Central memory CD8-positive, alpha-beta T cell (primary cell): ENCODE results near the gene SPECC1L.

ENCODE experiments used
- ATAC-seq: fragments of 150-1000 bp; cut with Tn5 transposase; replicated peaks from 2 replicates; pipeline ENCODE4 v1.10.0; 2022; ENCODE audit warnings: mild to moderate bottlenecking, moderate FRiP score, moderate number of reproducible peaks; ENCODE audit not compliant: poor library complexity, severe bottlenecking; ENCODE audit errors: extremely low read depth
- DNase-seq, 2 donors: peaks; one replicate each; pipeline ENCODE4 v3.0.0; 2021; ENCODE audit warnings: low spot score in 2 of 2
- H3K27ac Mint-ChIP-seq: one replicate; pipeline ENCODE4 v1.8.0; 2022; ENCODE audit warnings: low read depth, mild to moderate bottlenecking, moderate library complexity, mixed read lengths
- H3K27me3 Mint-ChIP-seq: one replicate; pipeline ENCODE4 v1.8.0; 2022; ENCODE audit warnings: mixed read lengths
- H3K36me3 Mint-ChIP-seq: one replicate; pipeline ENCODE4 v1.8.0; 2022; ENCODE audit warnings: mild to moderate bottlenecking, moderate library complexity, mixed read lengths; ENCODE audit not compliant: insufficient read depth
- H3K4me1 Mint-ChIP-seq: one replicate; pipeline ENCODE4 v1.8.0; 2022; ENCODE audit warnings: mixed read lengths
- H3K4me3 Mint-ChIP-seq: one replicate; pipeline ENCODE4 v1.8.0; 2022; ENCODE audit warnings: mild to moderate bottlenecking, moderate library complexity, mixed read lengths
- H3K9me3 Mint-ChIP-seq: one replicate; pipeline ENCODE4 v1.8.0; 2022; ENCODE audit warnings: mixed read lengths

Gene SPECC1L

GRCh38 chr22:24390576-24390975 lies 119.9 kb downstream of the SPECC1L start:
- no peaks in the 10 kb centered on the region for H3K9me3 Mint-ChIP-seq
- peaks cover 10% of the 10 kb centered on the region for H3K36me3 Mint-ChIP-seq
- H3K4me1 Mint-ChIP-seq = peaks cover 5% of the 10 kb centered on the region
- DNase-seq (no peak), ATAC-seq (no peak)
- H3K27me3 Mint-ChIP-seq = no peaks in the 10 kb centered on the region
- H3K4me3 Mint-ChIP-seq = no peak overlapping the region
- no peak overlapping the region for H3K27ac Mint-ChIP-seq

GRCh38 chr22:24391836-24392217 lies 121.2 kb downstream of the SPECC1L start:
- Mint-ChIP-seq H3K4me1 (peaks cover 5% of the 10 kb centered on the region), H3K27ac (no peak overlapping the region), H3K36me3 (peaks cover 12% of the 10 kb centered on the region), H3K4me3 (no peak overlapping the region), H3K9me3 (no peaks in the 10 kb centered on the region), H3K27me3 (no peaks in the 10 kb centered on the region)
- DNase-seq (no peak), ATAC-seq (no peak)

GRCh38 chr22:24392218-24392931 lies 121.7 kb downstream of the SPECC1L start:
- DNase-seq (no peak), ATAC-seq (no peak)
- Mint-ChIP-seq H3K27me3 (no peaks in the 10 kb centered on the region), H3K27ac (no peak overlapping the region), H3K4me3 (no peak overlapping the region), H3K36me3 (peaks cover 7% of the 10 kb centered on the region), H3K9me3 (no peaks in the 10 kb centered on the region), H3K4me1 (peaks cover 5% of the 10 kb centered on the region)

- H3K4me3 Mint-ChIP-seq = no peak overlapping the region
- DNase-seq = no peak
- H3K27ac Mint-ChIP-seq = no peak overlapping the region
Measured at GRCh38 chr22:24393012-24393559, 122.5 kb downstream of the SPECC1L start.

GRCh38 chr22:24393848-24394247 lies 123.2 kb downstream of the SPECC1L start:
- ATAC-seq (no peak), DNase-seq (no peak)
- Mint-ChIP-seq H3K36me3 (peaks cover 10% of the 10 kb centered on the region), H3K27me3 (no peaks in the 10 kb centered on the region), H3K27ac (no peak overlapping the region), H3K4me3 (no peak overlapping the region), H3K4me1 (peaks cover 10% of the 10 kb centered on the region), H3K9me3 (no peaks in the 10 kb centered on the region)

More at GRCh38 chr22:24393012-24393559, 122.5 kb downstream of the SPECC1L start:
- no peaks in the 10 kb centered on the region for H3K9me3 Mint-ChIP-seq
- no peaks in the 10 kb centered on the region for H3K27me3 Mint-ChIP-seq
- peaks cover 5% of the 10 kb centered on the region for H3K4me1 Mint-ChIP-seq
- H3K36me3 Mint-ChIP-seq = peaks cover 9% of the 10 kb centered on the region
- ATAC-seq = no peak

GRCh38 chr22:24394254-24394653 lies 123.6 kb downstream of the SPECC1L start:
- no peaks in the 10 kb centered on the region for H3K27me3 Mint-ChIP-seq
- peaks cover 11% of the 10 kb centered on the region for H3K4me1 Mint-ChIP-seq
- DNase-seq (no peak), ATAC-seq (no peak)
- H3K9me3 Mint-ChIP-seq = no peaks in the 10 kb centered on the region
- H3K36me3 Mint-ChIP-seq = peaks cover 12% of the 10 kb centered on the region
- H3K4me3 Mint-ChIP-seq = no peak overlapping the region
- no peak overlapping the region for H3K27ac Mint-ChIP-seq

GRCh38 chr22:24398409-24398808 lies 127.8 kb downstream of the SPECC1L start:
- no peak overlapping the region for H3K4me3 Mint-ChIP-seq
- ATAC-seq (no peak), DNase-seq (no peak)
- H3K9me3 Mint-ChIP-seq = no peaks in the 10 kb centered on the region
- peaks cover 14% of the 10 kb centered on the region for H3K36me3 Mint-ChIP-seq
- peak overlapping the region; percentile 69 for H3K27ac Mint-ChIP-seq
- no peaks in the 10 kb centered on the region for H3K27me3 Mint-ChIP-seq
- H3K4me1 Mint-ChIP-seq = peaks cover 28% of the 10 kb centered on the region

GRCh38 chr22:24400034-24400725 lies 129.5 kb downstream of the SPECC1L start:
- DNase-seq (no peak), ATAC-seq (no peak)
- Mint-ChIP-seq H3K4me1 (peaks cover 28% of the 10 kb centered on the region), H3K36me3 (peaks cover 11% of the 10 kb centered on the region), H3K27me3 (no peaks in the 10 kb centered on the region), H3K27ac (peak overlapping the region; percentile 9), H3K9me3 (no peaks in the 10 kb centered on the region), H3K4me3 (no peak overlapping the region)

- Mint-ChIP-seq H3K36me3 (peaks cover 11% of the 10 kb centered on the region), H3K4me3 (peak overlapping the region; percentile 14), H3K27me3 (no peaks in the 10 kb centered on the region), H3K9me3 (no peaks in the 10 kb centered on the region), H3K4me1 (peaks cover 28% of the 10 kb centered on the region), H3K27ac (no peak overlapping the region)
- no peak for DNase-seq
- ATAC-seq = no peak
Measured at GRCh38 chr22:24400726-24401596, 130.3 kb downstream of the SPECC1L start.

- no peaks in the 10 kb centered on the region for H3K27me3 Mint-ChIP-seq
- H3K9me3 Mint-ChIP-seq = no peaks in the 10 kb centered on the region
- DNase-seq = no peak
- H3K36me3 Mint-ChIP-seq = peaks cover 8% of the 10 kb centered on the region
- ATAC-seq = no peak
- H3K4me3 Mint-ChIP-seq = no peak overlapping the region
- peak overlapping the region; percentile 32 for H3K27ac Mint-ChIP-seq
- peaks cover 30% of the 10 kb centered on the region for H3K4me1 Mint-ChIP-seq
Measured at GRCh38 chr22:24401931-24402367, 131.3 kb downstream of the SPECC1L start.

GRCh38 chr22:24402460-24403192 lies 132.0 kb downstream of the SPECC1L start:
- H3K4me3 Mint-ChIP-seq = no peak overlapping the region
- H3K9me3 Mint-ChIP-seq = no peaks in the 10 kb centered on the region
- peaks cover 37% of the 10 kb centered on the region for H3K4me1 Mint-ChIP-seq
- H3K27ac Mint-ChIP-seq = peak overlapping the region; percentile 32
- DNase-seq (no peak), ATAC-seq (no peak)
- H3K36me3 Mint-ChIP-seq = peaks cover 10% of the 10 kb centered on the region
- no peaks in the 10 kb centered on the region for H3K27me3 Mint-ChIP-seq

GRCh38 chr22:24403346-24403745 lies 132.7 kb downstream of the SPECC1L start:
- Mint-ChIP-seq H3K36me3 (peaks cover 9% of the 10 kb centered on the region), H3K4me1 (peaks cover 44% of the 10 kb centered on the region), H3K4me3 (no peak overlapping the region), H3K9me3 (no peaks in the 10 kb centered on the region), H3K27ac (no peak overlapping the region), H3K27me3 (no peaks in the 10 kb centered on the region)
- DNase-seq (no peak), ATAC-seq (no peak)
